DND-41 (cell line): ENCODE results near the gene ZNF512B.
"Not testable (repeated sequence)": the region's sequence is repeated elsewhere in the genome, so short reads cannot be mapped to it uniquely, and the experiment has no call there.

Experiments used
- ATAC-seq: fragments of 200-7000 bp; cut with Tn5 transposase; 3 replicates; pipeline ENCODE4 v1.9.1; 2021; ENCODE audit warnings: low read depth; ENCODE audit not compliant: insufficient read depth
- DNase-seq: peaks from one replicate; pipeline ENCODE4 v3.0.0-alpha.2; 2020
- H2AFZ ChIP-seq: 2 replicates; pipeline ENCODE4 v1.6.0; 2012; ENCODE audit warnings: low read depth, low read length
- H3K27ac ChIP-seq: 2 replicates; pipeline ENCODE4 v1.5.1; 2012; ENCODE audit warnings: low read length, inconsistent platforms
- H3K27me3 ChIP-seq: fragments of 200-600 bp; sonication (generic); 2 replicates; pipeline ENCODE4 v1.6.0; 2012; ENCODE audit warnings: low read length, mild to moderate bottlenecking, inconsistent platforms; ENCODE audit not compliant: insufficient read depth, poor library complexity
- H3K36me3 ChIP-seq: 2 replicates; pipeline ENCODE4 v1.5.1; 2012; ENCODE audit warnings: low read length, inconsistent platforms; ENCODE audit not compliant: insufficient read depth
- H3K4me1 ChIP-seq: 2 replicates; pipeline ENCODE4 v1.5.1; 2012; ENCODE audit warnings: mild to moderate bottlenecking, low read length; ENCODE audit not compliant: insufficient read depth
- H3K4me2 ChIP-seq: 2 replicates; pipeline ENCODE4 v1.6.0; 2012; ENCODE audit warnings: mild to moderate bottlenecking, moderate library complexity, low read length, inconsistent platforms; ENCODE audit not compliant: insufficient read depth
- H3K4me3 ChIP-seq, 2 experiments: fragments of 200-600 bp in 1 of 2; shearing (Covaris generic) in 1 of 2; 2 replicates each; pipeline ENCODE4 v1.5.1; 2012 to 2016; ENCODE audit warnings: inconsistent platforms in 2 of 2, low read length in 2 of 2, mild to moderate bottlenecking in 2 of 2, low read depth in 1 of 2, moderate library complexity in 1 of 2
- H3K79me2 ChIP-seq: 2 replicates; pipeline ENCODE4 v1.6.0; 2012; ENCODE audit warnings: low read length, inconsistent platforms; ENCODE audit not compliant: insufficient read depth
- H3K9ac ChIP-seq: 2 replicates; pipeline ENCODE4 v1.6.0; 2012; ENCODE audit warnings: low read depth, mild to moderate bottlenecking, inconsistent platforms, low read length, moderate library complexity
- H3K9me3 ChIP-seq: 2 replicates; pipeline ENCODE4 v1.5.1; 2012; ENCODE audit warnings: low read length, moderate library complexity, mild to moderate bottlenecking, inconsistent platforms; ENCODE audit not compliant: insufficient read depth, severe bottlenecking
- H4K20me1 ChIP-seq: 2 replicates; pipeline ENCODE4 v1.6.0; 2012; ENCODE audit warnings: low read length; ENCODE audit not compliant: insufficient read depth
- EZH2 ChIP-seq: IDR thresholded peaks from 3 replicates; pipeline ENCODE4 v1.6.1; 2012; ENCODE audit warnings: borderline replicate concordance, low read depth, mild to moderate bottlenecking, moderate library complexity, low read length, inconsistent platforms; ENCODE audit not compliant: severe bottlenecking
- TF ChIP-seq, protein P1 (sequence below): IDR thresholded peaks from 2 replicates; pipeline ENCODE4 v1.5.1; 2012; ENCODE audit warnings: borderline replicate concordance, low read length, moderate library complexity, mild to moderate bottlenecking; ENCODE audit not compliant: poor library complexity, severe bottlenecking; ENCODE audit errors: extremely low read depth

Gene ZNF512B, protein sequence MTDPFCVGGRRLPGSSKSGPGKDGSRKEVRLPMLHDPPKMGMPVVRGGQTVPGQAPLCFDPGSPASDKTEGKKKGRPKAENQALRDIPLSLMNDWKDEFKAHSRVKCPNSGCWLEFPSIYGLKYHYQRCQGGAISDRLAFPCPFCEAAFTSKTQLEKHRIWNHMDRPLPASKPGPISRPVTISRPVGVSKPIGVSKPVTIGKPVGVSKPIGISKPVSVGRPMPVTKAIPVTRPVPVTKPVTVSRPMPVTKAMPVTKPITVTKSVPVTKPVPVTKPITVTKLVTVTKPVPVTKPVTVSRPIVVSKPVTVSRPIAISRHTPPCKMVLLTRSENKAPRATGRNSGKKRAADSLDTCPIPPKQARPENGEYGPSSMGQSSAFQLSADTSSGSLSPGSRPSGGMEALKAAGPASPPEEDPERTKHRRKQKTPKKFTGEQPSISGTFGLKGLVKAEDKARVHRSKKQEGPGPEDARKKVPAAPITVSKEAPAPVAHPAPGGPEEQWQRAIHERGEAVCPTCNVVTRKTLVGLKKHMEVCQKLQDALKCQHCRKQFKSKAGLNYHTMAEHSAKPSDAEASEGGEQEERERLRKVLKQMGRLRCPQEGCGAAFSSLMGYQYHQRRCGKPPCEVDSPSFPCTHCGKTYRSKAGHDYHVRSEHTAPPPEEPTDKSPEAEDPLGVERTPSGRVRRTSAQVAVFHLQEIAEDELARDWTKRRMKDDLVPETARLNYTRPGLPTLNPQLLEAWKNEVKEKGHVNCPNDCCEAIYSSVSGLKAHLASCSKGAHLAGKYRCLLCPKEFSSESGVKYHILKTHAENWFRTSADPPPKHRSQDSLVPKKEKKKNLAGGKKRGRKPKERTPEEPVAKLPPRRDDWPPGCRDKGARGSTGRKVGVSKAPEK

DNA sequence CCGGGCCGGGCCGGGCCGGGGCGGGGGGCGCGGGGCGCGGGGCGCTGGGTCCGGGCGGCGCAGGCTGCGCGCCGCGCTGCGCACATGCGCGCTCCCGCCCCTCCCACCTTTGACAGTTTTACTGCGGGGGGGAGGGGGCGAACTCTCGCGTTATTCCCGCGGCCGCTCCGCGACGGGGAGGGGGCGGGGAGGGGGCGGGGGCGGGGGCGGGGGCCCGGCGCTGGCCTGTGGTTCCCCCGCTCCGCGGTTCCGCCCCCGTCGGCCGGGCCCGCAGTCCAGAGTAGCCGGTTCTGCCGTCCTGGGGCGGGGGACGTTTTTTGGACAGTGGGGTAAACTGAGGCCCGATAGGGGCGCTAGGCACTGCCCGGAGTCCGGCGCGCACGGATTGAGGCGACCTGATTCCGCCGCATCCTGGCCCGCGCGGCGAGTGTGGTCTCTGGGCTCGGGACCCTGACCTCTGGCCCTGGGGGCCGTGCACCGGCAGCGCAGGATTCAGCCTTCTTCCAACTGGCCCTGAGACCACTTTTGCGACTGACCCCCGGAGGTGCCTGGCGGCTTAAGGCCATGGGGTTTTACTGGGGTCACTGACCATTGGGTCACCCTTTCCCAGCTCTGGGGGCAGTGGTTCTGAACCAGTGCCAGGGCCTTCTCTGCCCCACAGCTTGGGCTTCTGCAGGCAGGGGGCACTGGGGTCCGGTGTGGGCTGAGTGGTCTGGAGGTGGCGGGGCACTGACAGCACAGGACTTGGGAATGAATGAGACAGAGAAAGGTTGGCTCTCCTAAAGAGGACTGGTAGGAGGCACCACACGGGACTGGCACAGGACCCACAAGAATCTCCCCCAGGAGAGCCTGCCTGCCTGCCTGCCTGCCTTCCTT lies at the start of gene ZNF512B:
Gene ZNF512B (minus strand): TSS at position 93 of the 876 bp plus-strand sequence. CDS start 1,980 bp downstream, outside the sequence.
- TF ChIP-seq, protein P1, sequence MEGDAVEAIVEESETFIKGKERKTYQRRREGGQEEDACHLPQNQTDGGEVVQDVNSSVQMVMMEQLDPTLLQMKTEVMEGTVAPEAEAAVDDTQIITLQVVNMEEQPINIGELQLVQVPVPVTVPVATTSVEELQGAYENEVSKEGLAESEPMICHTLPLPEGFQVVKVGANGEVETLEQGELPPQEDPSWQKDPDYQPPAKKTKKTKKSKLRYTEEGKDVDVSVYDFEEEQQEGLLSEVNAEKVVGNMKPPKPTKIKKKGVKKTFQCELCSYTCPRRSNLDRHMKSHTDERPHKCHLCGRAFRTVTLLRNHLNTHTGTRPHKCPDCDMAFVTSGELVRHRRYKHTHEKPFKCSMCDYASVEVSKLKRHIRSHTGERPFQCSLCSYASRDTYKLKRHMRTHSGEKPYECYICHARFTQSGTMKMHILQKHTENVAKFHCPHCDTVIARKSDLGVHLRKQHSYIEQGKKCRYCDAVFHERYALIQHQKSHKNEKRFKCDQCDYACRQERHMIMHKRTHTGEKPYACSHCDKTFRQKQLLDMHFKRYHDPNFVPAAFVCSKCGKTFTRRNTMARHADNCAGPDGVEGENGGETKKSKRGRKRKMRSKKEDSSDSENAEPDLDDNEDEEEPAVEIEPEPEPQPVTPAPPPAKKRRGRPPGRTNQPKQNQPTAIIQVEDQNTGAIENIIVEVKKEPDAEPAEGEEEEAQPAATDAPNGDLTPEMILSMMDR, result no peak
- peak; percentile 84 for DNase-seq
- H2AFZ ChIP-seq, result peak within 1 kb of the TSS; percentile 64

DNA sequence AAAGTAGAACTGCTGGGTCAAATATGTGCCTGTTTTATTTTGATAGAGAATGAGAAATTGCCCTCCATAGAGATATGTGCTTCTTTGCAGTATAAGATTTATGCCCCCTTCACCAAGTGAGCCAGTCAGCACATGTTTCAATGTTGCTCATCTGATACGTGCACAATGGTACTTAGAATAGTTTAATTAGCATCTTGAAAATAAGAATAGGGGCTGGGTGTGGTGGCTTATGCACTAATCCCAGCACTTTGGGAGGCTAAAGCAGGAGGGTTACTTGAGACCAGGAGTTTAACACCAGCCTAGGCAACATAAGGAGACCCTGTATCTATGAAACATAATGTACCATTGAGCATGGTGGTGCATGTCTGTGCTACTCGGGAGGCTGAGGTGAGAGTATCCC lies 45.9 kb upstream of the ZNF512B start:
- Histone ChIP-seq H3K79me2 (peaks cover 11% of the 10 kb centered on the region; the same call in 1 of the 2 replicates), H3K4me1 (no peaks in the 10 kb centered on the region), H3K9ac (no peak overlapping the region), H3K27me3 (no peaks in the 10 kb centered on the region), H3K27ac (no peak overlapping the region), H2AFZ (no peak overlapping the region), H3K36me3 (peaks cover 84% of the 10 kb centered on the region), H3K9me3 (no peaks in the 10 kb centered on the region), H4K20me1 (peaks cover 16% of the 10 kb centered on the region; the same call in 1 of the 2 replicates), H3K4me3 (no peak overlapping the region), H3K4me2 (no peak overlapping the region)
- no peak for TF ChIP-seq EZH2
- TF ChIP-seq, protein P1, result no peak
- ATAC-seq (no peak), DNase-seq (no peak)

More for the DNA sequence above, at the start of gene ZNF512B:
- Histone ChIP-seq H3K36me3 (peaks cover 46% of the 10 kb centered on the region), H3K27ac (peak within 1 kb of the TSS; percentile 87), H3K9ac (peak within 1 kb of the TSS; percentile 96), H3K4me2 (peak within 1 kb of the TSS; percentile 83), H3K27me3 (no peaks in the 10 kb centered on the region), H4K20me1 (no peaks in the 10 kb centered on the region), H3K4me3 (peak within 1 kb of the TSS; percentile 73 to 79; a peak in 3 of 4 replicates), H3K79me2 (peaks cover 22% of the 10 kb centered on the region), H3K9me3 (peaks cover 32% of the 10 kb centered on the region), H3K4me1 (peaks cover 19% of the 10 kb centered on the region)
- peak; percentile 62 for ATAC-seq

DNA sequence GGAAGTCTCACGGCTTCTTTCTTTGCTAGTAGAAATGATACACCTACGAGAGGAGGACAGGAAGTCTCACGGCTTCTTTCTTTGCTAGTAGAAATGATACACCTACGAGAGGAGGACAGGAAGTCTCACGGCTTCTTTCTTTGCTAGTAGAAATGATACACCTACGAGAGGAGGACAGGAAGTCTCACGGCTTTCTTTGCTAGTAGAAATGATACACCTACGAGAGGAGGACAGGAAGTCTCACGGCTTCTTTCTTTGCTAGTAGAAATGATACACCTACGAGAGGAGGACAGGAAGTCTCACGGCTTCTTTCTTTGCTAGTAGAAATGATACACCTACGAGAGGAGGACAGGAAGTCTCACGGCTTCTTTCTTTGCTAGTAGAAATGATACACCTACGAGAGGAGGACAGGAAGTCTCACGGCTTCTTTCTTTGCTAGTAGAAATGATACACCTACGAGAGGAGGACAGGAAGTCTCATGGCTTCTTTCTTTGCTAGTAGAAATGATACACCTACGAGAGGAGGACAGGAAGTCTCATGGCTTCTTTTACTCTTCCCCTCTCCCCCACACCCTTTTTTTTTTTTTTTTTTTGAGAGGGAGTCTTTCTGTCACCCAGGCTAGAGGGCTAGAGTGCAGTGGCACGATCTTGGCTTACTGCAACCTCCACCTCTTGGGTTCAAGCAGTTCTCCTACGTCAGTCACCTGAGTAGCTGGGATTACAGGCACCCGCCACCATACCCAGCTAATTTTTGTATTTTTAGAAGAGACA lies 42.8 kb upstream of the ZNF512B start:
- DNase-seq, H2AFZ ChIP-seq, H3K9ac ChIP-seq, H3K27ac ChIP-seq, H3K4me2 ChIP-seq, H3K4me3 ChIP-seq, H3K4me1 ChIP-seq, H3K27me3 ChIP-seq, H3K9me3 ChIP-seq, ATAC-seq: not testable (repeated sequence)
- peaks cover 30% of the 10 kb centered on the region for H3K79me2 ChIP-seq
- H3K36me3 ChIP-seq, result peaks cover 86% of the 10 kb centered on the region
- peaks cover 29% of the 10 kb centered on the region for H4K20me1 ChIP-seq
